Activated CD4-positive, alpha-beta T cell treated with anti-CD3 and anti-CD28 coated beads for 24 hours (primary cell): ENCODE measurements around the gene SIGLEC15.

Experiments
- DNase-seq, 2 donors: peaks; one replicate each; pipeline ENCODE4 v3.0.0-alpha.2; 2020; ENCODE audit warnings: low read depth in 2 of 2

Gene SIGLEC15

GRCh38 chr18:45879681-45880655, 54.5 kb downstream of the SIGLEC15 start:
- peak; percentile 56 to 69 for DNase-seq

DNA sequence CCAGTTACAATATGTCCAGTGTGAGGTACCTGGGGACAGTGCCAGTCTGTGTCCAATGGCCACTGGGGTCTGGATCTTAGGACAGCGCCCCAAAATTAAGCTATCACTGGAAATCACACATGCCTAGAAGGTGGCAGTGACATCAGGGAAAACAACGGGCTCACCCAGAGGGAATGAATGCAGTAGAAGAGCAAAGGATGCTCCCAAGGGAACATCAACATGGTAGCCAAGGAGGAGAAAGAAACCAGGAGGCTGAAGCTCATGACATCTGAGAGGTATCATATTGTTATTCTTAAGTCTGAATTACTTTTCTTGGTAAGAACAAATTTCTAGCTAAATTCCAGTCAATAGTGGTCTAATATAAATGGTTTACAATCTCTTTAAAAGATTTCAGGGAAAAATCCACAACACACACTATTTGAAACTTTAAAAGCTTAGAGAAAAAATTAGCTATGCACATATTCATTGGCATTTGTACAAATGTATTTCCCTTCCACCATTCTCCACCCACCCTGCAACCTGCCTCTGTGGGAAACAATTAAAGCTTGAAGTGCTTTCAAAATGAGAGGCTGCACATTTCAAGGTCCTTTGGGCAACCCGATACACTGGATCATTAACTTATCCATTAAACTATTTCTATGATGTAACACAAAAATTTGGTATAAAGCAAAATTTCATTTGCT, 55.5 kb downstream of the SIGLEC15 start:
- no peak for DNase-seq

GRCh38 chr18:45887585-45887984, 62.1 kb downstream of the SIGLEC15 start:
- no peak for DNase-seq

DNA sequence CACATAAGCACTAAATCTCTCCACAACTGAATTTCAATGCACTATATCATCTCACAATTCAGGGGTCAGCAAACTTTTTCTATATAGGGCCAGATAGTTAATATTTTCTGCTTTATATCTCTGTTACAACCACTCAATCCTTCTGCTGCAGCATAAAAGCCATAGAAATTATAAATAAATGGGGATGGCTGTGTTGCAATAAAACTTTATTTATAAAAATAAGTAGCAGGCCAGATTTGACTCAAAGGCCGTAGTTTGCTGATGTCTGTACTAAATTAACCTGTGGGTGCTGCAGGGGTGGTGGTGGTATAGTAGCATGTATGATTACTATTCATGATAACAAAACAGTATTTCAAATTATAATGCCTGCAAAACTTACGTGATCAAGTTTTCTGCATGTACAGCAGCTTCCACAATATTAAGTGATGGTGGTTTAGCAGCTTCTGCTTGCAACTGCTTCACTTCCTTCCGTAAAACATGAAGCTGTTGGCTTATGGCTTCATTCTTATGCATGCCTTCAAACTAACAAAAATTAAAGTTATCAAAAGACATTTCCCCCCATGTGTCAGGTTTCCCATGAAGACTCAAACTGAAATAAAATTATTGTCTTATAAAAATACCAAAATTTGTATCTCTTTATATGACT, 64.1 kb downstream of the SIGLEC15 start:
- no peak for DNase-seq

GRCh38 chr18:45890606-45891005, 65.1 kb downstream of the SIGLEC15 start:
- no peak for DNase-seq

DNA sequence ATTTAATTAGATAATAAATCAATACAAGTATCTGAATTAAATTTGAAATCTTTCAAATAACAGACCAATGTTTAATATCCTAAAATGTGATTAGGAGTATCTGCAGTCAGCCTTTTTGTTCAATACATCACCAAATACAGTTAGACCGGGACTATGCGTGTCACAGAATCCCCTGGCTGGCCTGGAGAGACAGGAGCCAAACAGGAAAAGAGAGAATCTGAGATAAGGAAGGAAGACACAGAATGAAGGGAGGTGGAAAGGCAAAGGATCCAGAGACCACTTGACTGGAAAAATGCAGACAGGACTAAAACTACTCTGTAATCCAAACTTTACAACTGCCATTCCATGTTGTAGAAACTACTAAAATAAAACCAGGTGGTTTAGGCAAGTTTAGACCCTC, 66.3 kb downstream of the SIGLEC15 start:
- no peak for DNase-seq
